Activated naive CD4-positive, alpha-beta T cell treated with anti-CD3 and anti-CD28 coated beads, Interleukin-2, amount 10 ng/mL, durations not matched to agents 7 days and 5 days (primary cell): Measurements from ENCODE around the gene EDC4.
"Not testable (repeated sequence)": the region's sequence is repeated elsewhere in the genome, so short reads cannot be mapped to it uniquely, and the experiment has no call there.

Source experiments
- CTCF ChIA-PET: fragments of 350-600 bp; sonication (Branson Sonifier 250); formaldehyde crosslinking; loops from one replicate; lab custom pipeline; 2021; ENCODE audit warnings: antibody characterized with exemption; lab: Charles Lee
- DNase-seq: peaks from one replicate; pipeline ENCODE4 v3.0.0-alpha.2; 2020
- H3K27ac Mint-ChIP-seq: one replicate; pipeline ENCODE4 v1.8.0; 2021; ENCODE audit warnings: mild to moderate bottlenecking, moderate library complexity, mixed read lengths
- H3K27me3 Mint-ChIP-seq: one replicate; pipeline ENCODE4 v1.8.0; 2021; ENCODE audit warnings: mild to moderate bottlenecking, mixed read lengths
- H3K36me3 Mint-ChIP-seq: one replicate; pipeline ENCODE4 v1.8.0; 2021; ENCODE audit warnings: mixed read lengths
- H3K4me1 Mint-ChIP-seq: one replicate; pipeline ENCODE4 v1.8.0; 2021; ENCODE audit warnings: mixed read lengths
- H3K4me3 Mint-ChIP-seq: one replicate; pipeline ENCODE4 v1.8.0; 2021; ENCODE audit warnings: mild to moderate bottlenecking, moderate library complexity, mixed read lengths
- H3K9me3 Mint-ChIP-seq: one replicate; pipeline ENCODE4 v1.8.0; 2021; ENCODE audit warnings: mixed read lengths

EDC4 gene

GRCh38 chr16:67860589-67861398 is 12.1 kb upstream of the EDC4 start:
- H3K9me3 Mint-ChIP-seq, result no peaks in the 10 kb centered on the region
- peaks cover 7% of the 10 kb centered on the region for H3K4me1 Mint-ChIP-seq
- DNase-seq, result no peak
- CTCF ChIA-PET, result interaction anchor here (0.7 to 8.6 kb wide), 3 partner anchors 7 to 193 kb away, joined by 3 to 82 read pairs (median 4); partner anchors contain the start of genes C16orf86 and ENKD1
- H3K36me3 Mint-ChIP-seq, result peaks cover 9% of the 10 kb centered on the region
- H3K27ac Mint-ChIP-seq, result peak overlapping the region; percentile 30
- H3K4me3 Mint-ChIP-seq, result no peak overlapping the region
- H3K27me3 Mint-ChIP-seq, result no peaks in the 10 kb centered on the region

GRCh38 chr16:67861877-67862276 is 11.0 kb upstream of the EDC4 start:
- Mint-ChIP-seq H3K4me3 (no peak overlapping the region), H3K4me1 (peaks cover 6% of the 10 kb centered on the region), H3K27ac (peak overlapping the region; percentile 86), H3K36me3 (peaks cover 9% of the 10 kb centered on the region), H3K27me3 (no peaks in the 10 kb centered on the region), H3K9me3 (no peaks in the 10 kb centered on the region)
- no peak for DNase-seq
- CTCF ChIA-PET, result interaction anchor here (0.9 to 8.6 kb wide), 5 partner anchors 21 to 315 kb away, joined by 3 to 82 read pairs (median 4); partner anchors contain the start of genes C16orf86 and ENKD1

GRCh38 chr16:67862623-67863583 is 9.9 kb upstream of the EDC4 start:
- Mint-ChIP-seq H3K4me3 (no peak overlapping the region), H3K36me3 (peaks cover 9% of the 10 kb centered on the region), H3K27me3 (no peaks in the 10 kb centered on the region), H3K9me3 (no peaks in the 10 kb centered on the region), H3K27ac (no peak overlapping the region), H3K4me1 (peaks cover 3% of the 10 kb centered on the region)
- CTCF ChIA-PET, result interaction anchor here (0.5 to 8.6 kb wide), 6 partner anchors 20 to 316 kb away, joined by 3 to 82 read pairs (median 4); no protein-coding TSS in a partner anchor
- no peak for DNase-seq

DNA sequence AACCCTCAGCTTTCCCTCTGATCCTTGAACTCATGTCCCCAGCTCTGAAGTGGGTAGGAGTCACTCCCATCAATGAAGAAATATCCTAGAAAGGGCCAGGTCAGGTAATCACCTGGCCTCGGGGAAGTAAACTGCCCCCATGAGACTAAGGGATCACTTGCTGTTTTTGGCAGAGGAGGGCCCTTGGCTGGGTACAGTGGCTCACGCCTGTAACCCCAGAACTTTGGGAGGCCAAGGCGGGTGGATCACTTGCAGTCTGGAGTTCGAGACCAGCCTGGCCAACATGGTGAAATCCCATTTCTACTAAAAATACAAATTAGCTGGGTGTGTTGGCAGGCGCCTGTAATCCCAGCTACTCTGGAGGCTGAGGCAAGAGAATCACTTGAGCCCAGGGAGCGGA is 8.8 kb upstream of the EDC4 start:
- DNase-seq, H3K4me3 Mint-ChIP-seq, H3K36me3 Mint-ChIP-seq, H3K27ac Mint-ChIP-seq, H3K9me3 Mint-ChIP-seq, H3K4me1 Mint-ChIP-seq, H3K27me3 Mint-ChIP-seq: not testable (repeated sequence)
- CTCF ChIA-PET, result interaction anchor here (6.0 to 8.6 kb wide), 2 partner anchors 19 to 48 kb away, joined by 16 to 82 read pairs; no protein-coding TSS in a partner anchor

DNA sequence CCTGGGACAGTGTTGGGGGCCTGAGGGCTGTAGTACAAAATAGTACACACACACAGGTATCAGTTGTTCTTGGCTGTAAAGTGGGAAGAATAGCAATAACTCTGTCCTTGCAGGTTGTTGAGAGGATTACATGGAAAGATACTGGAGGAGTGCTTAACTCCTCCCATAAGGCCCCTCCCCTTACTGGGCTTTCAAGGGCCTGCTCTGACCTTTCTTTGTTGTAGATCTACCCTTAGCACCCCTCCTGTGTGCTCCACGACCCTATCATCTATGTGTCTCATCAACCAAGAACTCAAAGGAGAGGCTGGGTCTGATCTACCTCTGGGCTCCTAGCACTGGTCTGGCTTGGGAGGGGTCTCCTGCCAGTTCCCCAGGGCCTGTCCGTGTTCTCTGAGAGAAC is 8.3 kb upstream of the EDC4 start:
- Mint-ChIP-seq H3K4me1 (no peaks in the 10 kb centered on the region), H3K27ac (no peak overlapping the region), H3K36me3 (peaks cover 9% of the 10 kb centered on the region), H3K27me3 (no peaks in the 10 kb centered on the region), H3K9me3 (no peaks in the 10 kb centered on the region), H3K4me3 (no peak overlapping the region)
- no peak for DNase-seq
- CTCF ChIA-PET, result interaction anchor here (1.0 to 8.6 kb wide), 4 partner anchors 19 to 343 kb away, joined by 3 to 82 read pairs (median 11); no protein-coding TSS in a partner anchor

DNA sequence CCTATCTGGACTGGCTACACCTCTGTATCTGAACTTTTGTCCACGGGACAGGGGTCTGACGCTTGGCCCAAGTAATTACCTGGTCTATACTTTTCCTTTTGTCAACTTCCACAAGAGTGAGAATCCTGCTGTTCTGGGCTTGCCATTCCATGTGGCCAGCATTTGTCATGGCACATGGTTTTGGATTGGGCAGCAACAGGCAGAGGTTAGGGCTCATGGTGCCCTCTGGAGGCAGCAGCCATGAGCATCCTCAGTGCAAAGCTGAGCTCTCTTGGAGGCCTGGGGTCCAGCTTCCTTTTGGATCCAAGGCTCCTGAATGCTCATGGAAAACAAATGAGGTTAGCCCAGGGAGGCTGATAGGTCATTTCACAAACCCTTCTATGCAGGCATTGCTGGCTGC is 7.5 kb upstream of the EDC4 start:
- DNase-seq, result peak; percentile 52
- Mint-ChIP-seq H3K4me1 (no peaks in the 10 kb centered on the region), H3K9me3 (no peaks in the 10 kb centered on the region), H3K4me3 (no peak overlapping the region), H3K27me3 (no peaks in the 10 kb centered on the region), H3K36me3 (peaks cover 9% of the 10 kb centered on the region), H3K27ac (no peak overlapping the region)
- CTCF ChIA-PET, result interaction anchor here (0.6 to 8.6 kb wide), 6 partner anchors 18 to 344 kb away, joined by 3 to 82 read pairs (median 8); no protein-coding TSS in a partner anchor

GRCh38 chr16:67868290-67868689 is 4.6 kb upstream of the EDC4 start:
- no peaks in the 10 kb centered on the region for H3K27me3 Mint-ChIP-seq
- H3K4me3 Mint-ChIP-seq, result no peak overlapping the region
- no peaks in the 10 kb centered on the region for H3K9me3 Mint-ChIP-seq
- CTCF ChIA-PET, result interaction anchor here (0.6 to 8.6 kb wide), 3 partner anchors 8 to 60 kb away, joined by 3 to 82 read pairs (median 4); no protein-coding TSS in a partner anchor
- DNase-seq, result no peak
- H3K4me1 Mint-ChIP-seq, result peaks cover 8% of the 10 kb centered on the region
- H3K27ac Mint-ChIP-seq, result peak overlapping the region; percentile 4
- peaks cover 11% of the 10 kb centered on the region for H3K36me3 Mint-ChIP-seq

- H3K4me3 Mint-ChIP-seq, result no peak overlapping the region
- peak overlapping the region; percentile 19 for H3K27ac Mint-ChIP-seq
- H3K4me1 Mint-ChIP-seq, result peaks cover 19% of the 10 kb centered on the region
- no peaks in the 10 kb centered on the region for H3K27me3 Mint-ChIP-seq
- peaks cover 12% of the 10 kb centered on the region for H3K36me3 Mint-ChIP-seq
- CTCF ChIA-PET, result interaction anchor here (1.1 to 2.6 kb wide), 2 partner anchors 14 to 53 kb away, joined by 4 to 11 read pairs; no protein-coding TSS in a partner anchor
- DNase-seq, result no peak
- no peaks in the 10 kb centered on the region for H3K9me3 Mint-ChIP-seq
Measured at GRCh38 chr16:67869653-67870052, 3.2 kb upstream of the EDC4 start.

GRCh38 chr16:67871256-67871655 is 1.6 kb upstream of the EDC4 start:
- Mint-ChIP-seq H3K27me3 (no peaks in the 10 kb centered on the region), H3K4me3 (no peak overlapping the region), H3K36me3 (peaks cover 16% of the 10 kb centered on the region), H3K9me3 (no peaks in the 10 kb centered on the region), H3K27ac (peak overlapping the region; percentile 49), H3K4me1 (peaks cover 33% of the 10 kb centered on the region)
- CTCF ChIA-PET, result interaction anchor here (0.7 to 2.6 kb wide), 5 partner anchors 11 to 350 kb away, joined by 3 to 11 read pairs (median 4); no protein-coding TSS in a partner anchor
- no peak for DNase-seq

- no peak for DNase-seq
- Mint-ChIP-seq H3K27ac (peak overlapping the region; percentile 90), H3K36me3 (peaks cover 24% of the 10 kb centered on the region), H3K4me1 (peaks cover 34% of the 10 kb centered on the region), H3K4me3 (peak overlapping the region; percentile 91), H3K27me3 (no peaks in the 10 kb centered on the region), H3K9me3 (no peaks in the 10 kb centered on the region)
- CTCF ChIA-PET, result interaction anchor here (1.0 to 2.6 kb wide), 4 partner anchors 10 to 351 kb away, joined by 3 to 11 read pairs (median 4); no protein-coding TSS in a partner anchor
Measured at GRCh38 chr16:67872131-67872630, 671 bp upstream of the EDC4 start.

DNA sequence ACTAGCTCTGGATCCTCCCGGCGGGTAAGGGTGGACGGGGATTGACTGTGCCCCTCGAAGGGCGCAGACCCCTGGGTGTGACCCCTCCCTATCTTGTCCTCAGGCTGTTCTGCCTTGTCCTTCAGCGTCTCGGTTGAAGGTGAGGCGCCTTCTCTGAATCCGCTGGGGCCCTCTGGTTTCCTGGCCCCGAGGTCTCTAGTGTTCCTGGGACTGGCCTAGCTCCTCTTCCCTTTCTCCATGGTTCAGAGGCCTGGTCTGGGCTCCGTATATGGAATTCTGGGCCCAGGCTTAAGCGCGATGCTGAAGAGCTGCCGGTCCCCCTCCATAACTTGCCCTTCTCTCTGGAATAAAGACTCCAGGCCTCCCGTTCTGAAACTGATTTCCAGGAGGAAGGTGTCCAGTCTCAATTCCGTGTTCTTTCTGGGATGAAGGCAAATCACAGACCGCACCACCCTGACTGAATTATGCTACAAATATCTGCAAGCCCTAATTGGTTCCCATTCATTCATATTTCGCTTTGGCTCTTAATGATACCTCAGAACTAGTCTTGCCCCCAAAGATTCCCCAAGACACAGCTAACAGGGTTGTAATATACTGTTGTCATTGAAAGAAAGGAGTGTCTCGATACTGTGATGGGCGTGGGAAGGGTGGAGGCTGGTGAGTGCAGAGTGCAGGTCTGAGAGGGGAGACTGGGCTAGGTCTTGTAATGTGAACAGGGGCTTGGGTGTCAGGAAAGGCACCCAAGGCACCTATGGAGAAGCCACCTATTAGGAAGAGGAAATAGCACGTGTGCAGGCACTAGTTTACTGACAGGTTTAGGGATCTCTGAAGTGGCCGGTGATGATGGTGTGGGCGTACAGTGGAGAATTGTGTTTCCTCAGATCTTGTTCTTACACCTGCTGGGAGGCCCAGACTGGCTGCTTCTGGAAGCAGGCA is 851 bp downstream of the EDC4 start:
- no peak for DNase-seq
- H3K27ac Mint-ChIP-seq, result peak overlapping the region; percentile 90
- CTCF ChIA-PET, result interaction anchor here (0.8 to 2.0 kb wide), 10 partner anchors 11 to 352 kb away, joined by 3 to 7 read pairs (median 4); partner anchors contain the start of gene NRN1L
- H3K36me3 Mint-ChIP-seq, result peaks cover 34% of the 10 kb centered on the region
- H3K27me3 Mint-ChIP-seq, result no peaks in the 10 kb centered on the region
- peak overlapping the region; percentile 91 for H3K4me3 Mint-ChIP-seq
- peaks cover 34% of the 10 kb centered on the region for H3K4me1 Mint-ChIP-seq
- no peaks in the 10 kb centered on the region for H3K9me3 Mint-ChIP-seq

DNA sequence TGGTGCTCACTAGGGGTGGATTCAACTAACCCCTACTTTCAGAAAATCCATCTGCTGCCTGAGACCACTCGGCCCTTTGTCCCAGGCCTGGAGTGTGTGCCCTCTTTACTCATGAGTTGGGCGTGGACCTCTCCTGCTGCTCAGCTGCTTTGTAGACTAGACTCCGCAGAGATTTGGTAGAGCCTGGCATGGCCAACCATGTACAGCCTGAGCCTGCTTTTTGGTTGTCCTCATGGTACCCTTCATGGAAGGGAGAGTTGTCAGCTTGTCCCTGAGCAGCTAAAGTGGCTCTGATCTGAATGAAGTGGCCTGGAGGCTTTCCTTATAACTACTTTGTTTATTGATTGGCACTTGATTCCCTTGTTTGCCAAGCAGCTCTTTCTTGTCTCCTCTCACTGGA is 1.5 kb downstream of the EDC4 start:
- Mint-ChIP-seq H3K36me3 (peaks cover 40% of the 10 kb centered on the region), H3K4me1 (peaks cover 34% of the 10 kb centered on the region), H3K4me3 (peak overlapping the region; percentile 91), H3K27me3 (no peaks in the 10 kb centered on the region), H3K27ac (peak overlapping the region; percentile 90), H3K9me3 (no peaks in the 10 kb centered on the region)
- DNase-seq, result no peak
- CTCF ChIA-PET, result interaction anchor here (0.9 to 2.0 kb wide), 7 partner anchors 9 to 202 kb away, joined by 3 to 7 read pairs (median 4); no protein-coding TSS in a partner anchor
